Panc1 (cell line): Measurements from ENCODE around the gene GOLPH3.

Experiments
- CTCF ChIP-seq: fragments of 450-650 bp; IDR thresholded peaks from 2 replicates; pipeline ENCODE4 v1.5.1; 2017; ENCODE audit warnings: mild to moderate bottlenecking
- POLR2AphosphoS5 ChIP-seq: IDR thresholded peaks from 2 replicates; pipeline ENCODE4 v1.6.1; 2012; ENCODE audit warnings: mild to moderate bottlenecking, low read depth, low read length, moderate library complexity
- REST ChIP-seq, 2 experiments: IDR thresholded peaks; 2 replicates each; pipeline ENCODE4 v1.6.1; 2011 to 2012; ENCODE audit warnings: low read depth in 2 of 2, control low read depth in 1 of 2, low read length in 1 of 2, mild to moderate bottlenecking in 1 of 2, moderate library complexity in 1 of 2; ENCODE audit not compliant: insufficient read depth in 1 of 2
- SIN3A ChIP-seq: IDR thresholded peaks from 2 replicates; pipeline ENCODE4 v1.6.1; 2012; ENCODE audit warnings: low read depth, mild to moderate bottlenecking, low read length, moderate library complexity, borderline replicate concordance; ENCODE audit not compliant: insufficient read depth
- TCF7L2 ChIP-seq: IDR thresholded peaks from 2 replicates; pipeline ENCODE4 v1.6.1; 2011; ENCODE audit warnings: mild to moderate bottlenecking, low read depth, low read length, inconsistent platforms

- TF ChIP-seq CTCF (no peak), POLR2AphosphoS5 (no peak), REST (IDR thresholded peaks at IDR 0.05; ENCODE audit: insufficient read depth in 1 of 2, low read depth in 2 of 2, low read length in 1 of 2) (no peak), TCF7L2 (no peak), SIN3A (no peak)
These were observed 41.4 kb downstream of the GOLPH3 start for GRCh38 chr5:32132757-32133156.
